Activated CD4-positive, alpha-beta T cell treated with anti-CD3 and anti-CD28 coated beads, Interleukin-10, Interleukin-2, amounts not matched to agents 100 ng/mL and 50 ng/mL, durations not matched to agents 16 hours and 8 hours (primary cell): ENCODE results near the gene RAB5B.
"Not testable (repeated sequence)": the region's sequence is repeated elsewhere in the genome, so short reads cannot be mapped to it uniquely, and the experiment has no call there.

Experiments used
- DNase-seq: peaks from one replicate; pipeline ENCODE4 v3.0.0-alpha.2; 2020

The RAB5B gene

GRCh38 chr12:55942055-55942454, 31.8 kb upstream of the RAB5B start:
- DNase-seq = no peak

GRCh38 chr12:55942577-55943136, 31.2 kb upstream of the RAB5B start:
- no peak for DNase-seq

- DNase-seq = no peak
Observed at GRCh38 chr12:55946553-55946952, 27.3 kb upstream of the RAB5B start.

GRCh38 chr12:55955344-55955743, 18.5 kb upstream of the RAB5B start:
- DNase-seq = no peak

- DNase-seq = peak; percentile 51
Observed at GRCh38 chr12:55955800-55956508, 17.9 kb upstream of the RAB5B start.

GRCh38 chr12:55957106-55957859, 16.6 kb upstream of the RAB5B start:
- DNase-seq = no peak

GRCh38 chr12:55963760-55964159, 10.1 kb upstream of the RAB5B start:
- DNase-seq = no peak

DNA sequence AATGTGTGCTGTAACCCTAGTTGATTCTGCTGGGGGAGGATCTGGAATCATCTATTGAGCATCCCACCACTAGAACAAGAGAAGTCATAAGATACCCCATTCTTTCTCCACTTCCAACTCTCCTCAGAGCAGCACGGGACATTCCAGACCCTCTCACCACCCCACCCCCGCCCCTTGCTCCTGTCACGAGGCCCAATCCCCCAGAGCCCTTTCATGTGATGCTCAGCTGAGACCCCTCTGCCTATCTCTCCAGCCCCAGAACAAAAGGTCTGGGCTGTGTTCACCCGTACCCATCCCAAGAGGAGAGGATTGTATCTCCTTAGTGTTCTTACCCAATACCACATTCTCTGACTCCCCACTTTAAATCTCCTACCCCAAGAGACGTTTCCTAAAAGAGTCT, 8.6 kb upstream of the RAB5B start:
- DNase-seq = no peak

- no peak for DNase-seq
Observed at GRCh38 chr12:55965941-55966407, 7.9 kb upstream of the RAB5B start, which contains the start of gene PMEL. Gene PMEL (minus strand): TSS chr12:55966042. CDS start chr12:55966011, 31 bp downstream.

- peak; percentile 93 for DNase-seq
Observed at GRCh38 chr12:55966408-55967281, 7.2 kb upstream of the RAB5B start, which contains the start of gene CDK2. Gene CDK2 (plus strand): TSS chr12:55966830. CDS start chr12:55967009, 179 bp downstream.

DNA sequence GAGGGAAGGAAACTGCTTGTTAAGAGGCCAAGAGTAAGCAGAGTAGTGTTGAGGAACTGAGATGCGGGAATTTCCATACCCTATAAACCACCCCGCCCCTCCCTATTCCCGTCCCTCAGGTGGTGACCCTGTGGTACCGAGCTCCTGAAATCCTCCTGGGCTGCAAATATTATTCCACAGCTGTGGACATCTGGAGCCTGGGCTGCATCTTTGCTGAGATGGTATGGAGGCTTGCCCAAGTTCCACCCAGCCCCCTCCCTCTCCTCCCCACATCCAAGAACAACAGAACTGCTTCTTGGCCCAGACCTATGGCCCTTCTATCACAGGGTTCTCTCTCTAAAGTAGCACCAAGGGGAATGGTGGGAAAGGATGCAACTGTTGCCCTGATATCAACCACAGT, 4.5 kb upstream of the RAB5B start:
- DNase-seq = no peak

DNA sequence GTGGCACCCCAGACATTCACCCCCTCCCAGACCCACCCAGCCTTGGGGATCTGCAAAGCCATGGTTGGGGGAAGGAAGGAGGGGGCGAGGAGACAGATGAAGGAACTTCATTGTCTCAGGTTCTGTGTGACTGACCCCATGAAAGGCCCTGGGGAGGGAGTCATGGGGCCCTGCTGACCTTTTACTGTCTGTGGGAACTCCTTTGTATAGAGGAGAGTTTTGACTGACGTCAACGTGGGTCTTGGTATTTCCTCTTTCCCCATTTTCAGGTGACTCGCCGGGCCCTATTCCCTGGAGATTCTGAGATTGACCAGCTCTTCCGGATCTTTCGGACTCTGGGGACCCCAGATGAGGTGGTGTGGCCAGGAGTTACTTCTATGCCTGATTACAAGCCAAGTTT, 3.1 kb upstream of the RAB5B start:
- DNase-seq = no peak

DNA sequence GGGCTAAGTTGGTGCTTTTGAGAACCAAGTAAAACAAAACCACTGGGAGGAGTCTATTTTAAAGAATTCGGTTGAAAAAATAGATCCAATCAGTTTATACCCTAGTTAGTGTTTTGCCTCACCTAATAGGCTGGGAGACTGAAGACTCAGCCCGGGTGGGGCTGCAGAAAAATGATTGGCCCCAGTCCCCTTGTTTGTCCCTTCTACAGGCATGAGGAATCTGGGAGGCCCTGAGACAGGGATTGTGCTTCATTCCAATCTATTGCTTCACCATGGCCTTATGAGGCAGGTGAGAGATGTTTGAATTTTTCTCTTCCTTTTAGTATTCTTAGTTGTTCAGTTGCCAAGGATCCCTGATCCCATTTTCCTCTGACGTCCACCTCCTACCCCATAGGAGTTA, 1.8 kb upstream of the RAB5B start:
- DNase-seq = no peak

DNA sequence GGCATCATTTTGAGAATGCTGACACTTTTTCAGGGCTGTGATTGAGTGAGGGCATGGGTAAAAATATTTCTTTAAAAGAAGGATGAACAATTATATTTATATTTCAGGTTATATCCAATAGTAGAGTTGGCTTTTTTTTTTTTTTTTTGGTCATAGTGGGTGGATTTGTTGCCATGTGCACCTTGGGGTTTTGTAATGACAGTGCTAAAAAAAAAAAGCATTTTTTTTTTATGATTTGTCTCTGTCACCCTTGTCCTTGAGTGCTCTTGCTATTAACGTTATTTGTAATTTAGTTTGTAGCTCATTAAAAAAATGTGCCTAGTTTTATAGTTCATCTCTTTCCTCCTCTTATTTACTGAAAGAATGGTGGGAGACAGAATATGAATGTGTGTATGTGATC, 1.4 kb upstream of the RAB5B start:
- no peak for DNase-seq

- DNase-seq = peak; percentile 22
Observed at GRCh38 chr12:55972911-55973598, 823 bp upstream of the RAB5B start.

GRCh38 chr12:55974308-55974730, 441 bp downstream of the RAB5B start:
- peak; percentile 57 for DNase-seq

GRCh38 chr12:55978393-55978792, 4.5 kb downstream of the RAB5B start:
- no peak for DNase-seq

DNA sequence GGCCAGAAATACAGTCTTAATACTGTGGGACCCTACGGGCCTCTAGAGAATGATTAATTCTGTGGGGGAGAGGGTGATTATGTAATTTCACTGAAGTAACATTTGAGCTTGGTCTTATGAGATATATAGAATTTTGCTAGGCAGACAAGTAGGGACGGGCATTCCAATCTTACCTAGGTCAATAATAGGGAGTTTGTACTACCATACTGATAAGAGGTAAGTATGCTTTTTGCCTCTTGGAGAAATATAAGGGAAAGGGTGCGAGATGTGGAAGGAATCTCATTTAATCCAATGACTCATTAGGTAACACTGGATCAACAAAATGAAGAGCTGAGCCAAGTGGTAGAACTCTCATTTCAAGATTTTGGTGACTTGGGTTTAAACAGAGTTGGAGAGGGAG, 5.2 kb downstream of the RAB5B start:
- DNase-seq = no peak

DNA sequence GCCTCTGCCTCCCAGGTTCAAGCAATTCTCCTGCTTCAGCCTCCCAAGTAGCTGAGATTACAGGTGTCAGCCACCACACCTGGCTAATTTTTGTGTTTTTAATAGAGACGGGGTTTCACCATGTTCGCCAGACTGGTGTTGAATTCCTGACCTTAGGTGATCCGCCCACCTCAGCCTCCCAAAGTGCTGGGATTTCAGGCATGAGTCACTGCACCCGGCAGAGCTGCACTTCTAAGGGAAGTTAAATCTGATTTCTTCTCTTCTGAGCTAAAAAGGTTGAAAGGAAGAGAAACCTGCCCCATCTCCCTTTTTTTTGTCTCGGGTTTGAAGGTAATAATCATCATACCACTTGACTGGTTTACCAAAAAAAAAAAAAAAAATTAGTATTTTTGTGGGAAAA, 8.0 kb downstream of the RAB5B start:
- DNase-seq = not testable (repeated sequence)

- no peak for DNase-seq
Observed at GRCh38 chr12:55982319-55982936, 8.6 kb downstream of the RAB5B start.

DNA sequence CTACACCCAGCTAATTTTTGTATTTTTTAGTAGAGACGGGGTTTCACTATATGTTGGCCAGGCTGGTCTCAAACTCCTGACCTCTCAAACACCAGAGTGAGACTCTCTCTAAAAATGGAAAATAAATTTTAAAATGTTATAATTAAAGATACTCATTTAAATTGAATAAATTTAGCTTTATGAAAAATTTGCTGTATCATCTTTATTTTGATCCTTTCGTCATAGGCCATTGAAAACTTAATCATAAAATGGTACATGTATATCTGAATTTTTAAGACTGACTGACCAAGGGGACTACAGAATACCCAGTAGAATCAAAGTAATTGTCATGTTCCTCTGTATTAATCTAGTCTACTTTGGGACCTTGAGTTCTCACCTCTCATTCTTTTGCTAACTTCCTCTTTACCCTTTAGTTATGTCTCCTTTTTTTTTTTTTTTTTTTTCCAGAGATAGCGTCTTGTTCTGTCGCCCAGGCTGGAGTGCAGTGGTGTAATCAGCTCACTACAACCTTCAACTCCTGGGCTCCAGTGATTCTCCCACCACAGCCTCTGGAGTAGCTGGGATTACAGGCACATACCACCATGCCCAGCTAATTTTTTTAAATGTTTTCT, 9.5 kb downstream of the RAB5B start:
- DNase-seq = no peak
